Panc1 (cell line): Measurements from ENCODE around the gene MAEA. TPM values are rescaled to one million over a fixed set of nuclear protein-coding genes. Genes with fewer than 3 reads are reported as not detected.

Source experiments
- ATAC-seq: fragments of 200-7000 bp; cut with Tn5 transposase; 2 replicates; pipeline ENCODE4 v1.9.1; 2020; ENCODE audit warnings: mild to moderate bottlenecking, moderate library complexity
- BruUV-seq: library from RNA; stranded (reverse); fragments of 400-500 nt; replicated peaks from 2 replicates; lab custom pipeline; 2021; lab: Mats Ljungman, UMichigan
- CTCF ChIA-PET: fragments of 300-600 bp; sonication (Branson Sonifier 250); formaldehyde crosslinking; loops from one replicate; lab custom pipeline; 2022; ENCODE audit warnings: antibody characterized with exemption; lab: Charles Lee
- POLR2A ChIA-PET: fragments of 300-600 bp; sonication (Branson Sonifier 250); formaldehyde crosslinking; loops from one replicate; lab custom pipeline; 2022; ENCODE audit warnings: antibody characterized with exemption; lab: Charles Lee
- DNase-seq: peaks from one replicate; pipeline ENCODE4 v3.0.0-alpha.2; 2010; ENCODE audit warnings: low read depth, low spot score
- H3K27ac ChIP-seq: 2 replicates; pipeline ENCODE4 v1.5.1; 2011; ENCODE audit warnings: mild to moderate bottlenecking, low read length, inconsistent platforms
- H3K27me3 ChIP-seq: fragments of 200-500 bp; sonication (Bioruptor generic); 2 replicates; pipeline ENCODE4 v1.6.0; 2014; ENCODE audit warnings: low read length, inconsistent platforms; ENCODE audit not compliant: control insufficient read depth, insufficient read depth
- H3K36me3 ChIP-seq: fragments of 200-500 bp; sonication (Bioruptor generic); 2 replicates; pipeline ENCODE4 v1.5.1; 2014; ENCODE audit warnings: inconsistent platforms, mild to moderate bottlenecking, low read length, moderate library complexity; ENCODE audit not compliant: control insufficient read depth, insufficient read depth
- H3K4me1 ChIP-seq: 2 replicates; pipeline ENCODE4 v1.5.1; 2011; ENCODE audit warnings: inconsistent platforms, mild to moderate bottlenecking, low read length, moderate library complexity; ENCODE audit not compliant: control insufficient read depth, insufficient read depth
- H3K4me3 ChIP-seq, 2 experiments: 2 replicates each; pipeline ENCODE4 v1.5.1; 2011 to 2012; ENCODE audit warnings: low read depth in 2 of 2, low read length in 2 of 2, mild to moderate bottlenecking in 2 of 2, inconsistent platforms in 1 of 2, moderate library complexity in 1 of 2
- H3K9me3 ChIP-seq: fragments of 200-500 bp; sonication (Bioruptor generic); 2 replicates; pipeline ENCODE4 v1.5.1; 2014; ENCODE audit warnings: low read depth, mild to moderate bottlenecking, inconsistent platforms, low read length, moderate library complexity; ENCODE audit not compliant: control insufficient read depth, insufficient read depth
- CTCF ChIP-seq: fragments of 450-650 bp; IDR thresholded peaks from 2 replicates; pipeline ENCODE4 v1.5.1; 2017; ENCODE audit warnings: mild to moderate bottlenecking
- POLR2AphosphoS5 ChIP-seq: IDR thresholded peaks from 2 replicates; pipeline ENCODE4 v1.6.1; 2012; ENCODE audit warnings: mild to moderate bottlenecking, low read depth, low read length, moderate library complexity
- REST ChIP-seq, 2 experiments: IDR thresholded peaks; 2 replicates each; pipeline ENCODE4 v1.6.1; 2011 to 2012; ENCODE audit warnings: low read depth in 2 of 2, control low read depth in 1 of 2, low read length in 1 of 2, mild to moderate bottlenecking in 1 of 2, moderate library complexity in 1 of 2; ENCODE audit not compliant: insufficient read depth in 1 of 2
- SIN3A ChIP-seq: IDR thresholded peaks from 2 replicates; pipeline ENCODE4 v1.6.1; 2012; ENCODE audit warnings: low read depth, mild to moderate bottlenecking, low read length, moderate library complexity, borderline replicate concordance; ENCODE audit not compliant: insufficient read depth
- TCF7L2 ChIP-seq: IDR thresholded peaks from 2 replicates; pipeline ENCODE4 v1.6.1; 2011; ENCODE audit warnings: mild to moderate bottlenecking, low read depth, low read length, inconsistent platforms
- in situ Hi-C: cut with HindIII; loops from 2 replicates; pipeline ENCODE4 v1.10.0; 2016; ENCODE audit warnings: low sequenced_read_pairs, low pct_unique_long_range_greater_than_20kb
- intact Hi-C: fragments of 100-400 bp; cut with micrococcal nuclease; formaldehyde crosslinking; loops from one replicate; pipeline ENCODE4 v1.10.0; 2022; ENCODE audit not compliant: unreplicated experiment
- total RNA-seq: library from RNA; stranded (reverse); gene quantifications from one replicate; pipeline ENCODE4 v1.2.1, GENCODE V29; 2021; ENCODE audit not compliant: unreplicated experiment

MAEA gene
- total RNA-seq, 1 experiment from 2014 or later, result 62.3 TPM

- in situ Hi-C loops, result no loop called here
- no peaks in the 10 kb centered on the region for H3K36me3 ChIP-seq
- ChIA-PET CTCF (no interaction called here), POLR2A (no interaction called here)
- no peak overlapping the region for H3K4me3 ChIP-seq
- intact Hi-C loops, result no loop called here
- DNase-seq (peak; percentile 38), ATAC-seq (peak; percentile 62; the same call in 1 of the 2 replicates)
- H3K27me3 ChIP-seq, result no peaks in the 10 kb centered on the region
- H3K9me3 ChIP-seq, result no peaks in the 10 kb centered on the region
- H3K4me1 ChIP-seq, result no peaks in the 10 kb centered on the region
- no peak overlapping the region for H3K27ac ChIP-seq
- TF ChIP-seq CTCF (no peak), TCF7L2 (no peak), POLR2AphosphoS5 (no peak), SIN3A (no peak), REST (IDR thresholded peaks at IDR 0.05; ENCODE audit: insufficient read depth in 1 of 2, low read depth in 2 of 2, low read length in 1 of 2) (no peak)
- BruUV-seq, result no TSS peak
Measured at GRCh38 chr4:1337376-1337831, 47.7 kb downstream of the MAEA start.

- H3K9me3 ChIP-seq, result no peaks in the 10 kb centered on the region
- no peaks in the 10 kb centered on the region for H3K27me3 ChIP-seq
- DNase-seq (no peak), ATAC-seq (peak; percentile 10; the same call in 1 of the 2 replicates)
- CTCF ChIA-PET, result no interaction called here
- POLR2A ChIA-PET, result no interaction called here
- intact Hi-C loops, result no loop called here
- 0 out of 2 replicates have a peak, but pooled peaks cover 2% of the 10 kb centered on the region for H3K4me1 ChIP-seq
- no peak overlapping the region for H3K27ac ChIP-seq
- H3K4me3 ChIP-seq, result no peak overlapping the region
- BruUV-seq, result no TSS peak
- in situ Hi-C loops, result no loop called here
- TF ChIP-seq TCF7L2, result no peak
- H3K36me3 ChIP-seq, result no peaks in the 10 kb centered on the region
Measured at GRCh38 chr4:1337951-1338751, 48.5 kb downstream of the MAEA start.

- ChIA-PET POLR2A (no interaction called here), CTCF (no interaction called here)
- Histone ChIP-seq H3K27ac (no peak overlapping the region), H3K4me3 (no peak overlapping the region), H3K36me3 (no peaks in the 10 kb centered on the region), H3K4me1 (0 out of 2 replicates have a peak, but pooled peaks cover 4% of the 10 kb centered on the region), H3K9me3 (no peaks in the 10 kb centered on the region), H3K27me3 (no peaks in the 10 kb centered on the region)
- in situ Hi-C loops (no loop called here), intact Hi-C loops (no loop called here)
- no TSS peak for BruUV-seq
- no peak for DNase-seq
- TF ChIP-seq SIN3A, result no peak
- TF ChIP-seq TCF7L2, result no peak
- no peak for TF ChIP-seq CTCF
- no peak for TF ChIP-seq POLR2AphosphoS5
- no peak for TF ChIP-seq REST (IDR thresholded peaks at IDR 0.05; ENCODE audit: insufficient read depth in 1 of 2, low read depth in 2 of 2, low read length in 1 of 2)
- no peak for ATAC-seq
Measured at GRCh38 chr4:1338752-1339414, 49.2 kb downstream of the MAEA start.
